Activated CD8-positive, alpha-beta T cell treated with anti-CD3 and anti-CD28 coated beads, Interleukin-2, amount 10 ng/mL, durations not matched to agents 7 days and 5 days (primary cell): ENCODE results near the gene EPB41L1. TPM values are rescaled to one million over a fixed set of nuclear protein-coding genes. Genes with fewer than 3 reads are reported as not detected.

Experiments used
- ATAC-seq: fragments of 150-1000 bp; cut with Tn5 transposase; one replicate; pipeline ENCODE4 v1.10.0; 2021; ENCODE audit warnings: moderate library complexity
- CTCF ChIA-PET: fragments of 350-600 bp; sonication (Branson Sonifier 250); formaldehyde crosslinking; loops from one replicate; lab custom pipeline; 2021; ENCODE audit warnings: antibody characterized with exemption; lab: Charles Lee
- POLR2A ChIA-PET: fragments of 350-600 bp; sonication (Branson Sonifier 250); formaldehyde crosslinking; loops from one replicate; lab custom pipeline; 2021; ENCODE audit warnings: antibody characterized with exemption; lab: Charles Lee
- DNase-seq: peaks from one replicate; pipeline ENCODE4 v3.0.0-alpha.2; 2020
- H3K27ac Mint-ChIP-seq: one replicate; pipeline ENCODE4 v1.8.0; 2021; ENCODE audit warnings: mild to moderate bottlenecking, mixed read lengths
- H3K27me3 Mint-ChIP-seq: one replicate; pipeline ENCODE4 v1.8.0; 2021; ENCODE audit warnings: low read depth, mixed read lengths
- H3K36me3 Mint-ChIP-seq: one replicate; pipeline ENCODE4 v1.8.0; 2021; ENCODE audit warnings: low read depth, mixed read lengths
- H3K4me1 Mint-ChIP-seq: one replicate; pipeline ENCODE4 v1.8.0; 2021; ENCODE audit warnings: low read depth, mixed read lengths
- H3K4me3 Mint-ChIP-seq: one replicate; pipeline ENCODE4 v1.8.0; 2021; ENCODE audit warnings: mild to moderate bottlenecking, mixed read lengths
- H3K9me3 Mint-ChIP-seq: one replicate; pipeline ENCODE4 v1.8.0; 2022; ENCODE audit warnings: mixed read lengths; ENCODE audit not compliant: insufficient read depth
- total RNA-seq, 2 experiments: library from RNA; stranded (reverse); gene quantifications; one replicate each; pipeline ENCODE4 v1.2.3, GENCODE V29; 2021

The EPB41L1 gene
- total RNA-seq, 2 experiments from 2014 or later: not detected

- H3K9me3 Mint-ChIP-seq: no peaks in the 10 kb centered on the region
- H3K4me3 Mint-ChIP-seq: no peak overlapping the region
- no peak for DNase-seq
- no peaks in the 10 kb centered on the region for H3K27me3 Mint-ChIP-seq
- ATAC-seq: no peak
- CTCF ChIA-PET: no interaction called here
- H3K27ac Mint-ChIP-seq: no peak overlapping the region
- H3K4me1 Mint-ChIP-seq: no peaks in the 10 kb centered on the region
- no peaks in the 10 kb centered on the region for H3K36me3 Mint-ChIP-seq
- POLR2A ChIA-PET: no interaction called here
Measured at GRCh38 chr20:36266189-36266588, 111.6 kb downstream of the EPB41L1 start.

DNA sequence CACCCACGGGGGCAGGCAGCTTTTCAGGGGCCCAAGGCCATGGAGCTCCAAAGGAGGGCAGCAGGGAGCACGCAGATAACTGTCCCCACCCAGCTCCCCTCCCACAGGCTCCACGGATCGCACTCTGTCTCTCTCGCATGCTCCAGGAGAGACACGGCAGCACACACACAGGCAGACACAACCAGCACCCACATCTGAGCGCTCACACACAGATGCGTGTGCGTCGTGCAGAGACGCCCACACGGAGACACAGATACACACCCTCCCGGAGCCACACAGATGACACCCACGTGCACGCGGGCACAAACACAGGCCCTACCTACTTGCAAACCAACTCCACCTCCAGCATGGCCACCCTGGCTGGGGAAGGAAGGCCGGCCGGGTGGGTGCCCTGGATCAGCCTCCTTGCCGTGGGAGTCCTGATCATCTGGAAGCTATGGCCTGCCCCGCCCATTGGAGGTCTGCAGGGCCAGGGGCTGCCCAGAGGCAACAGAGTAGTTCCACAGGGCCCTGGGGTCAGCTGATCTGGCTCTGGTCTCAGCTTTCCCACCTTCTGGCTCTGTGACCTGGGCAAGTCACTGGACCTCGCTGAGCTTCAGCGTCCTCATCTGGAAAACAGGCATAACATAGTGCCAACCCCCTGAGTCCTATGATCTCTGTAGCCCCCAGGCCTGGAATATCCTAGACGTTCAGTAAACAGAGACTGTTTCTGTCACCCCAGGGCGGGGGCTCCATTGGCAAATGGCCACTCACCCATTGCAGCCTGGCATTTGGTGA lies 113.3 kb downstream of the EPB41L1 start:
- no peak for DNase-seq
- ChIA-PET POLR2A (no interaction called here), CTCF (interaction anchor here (2.2 kb wide), 1 partner anchor 66 kb away, joined by 5 read pairs; no protein-coding TSS in a partner anchor)
- Mint-ChIP-seq H3K4me1 (no peaks in the 10 kb centered on the region), H3K36me3 (no peaks in the 10 kb centered on the region), H3K4me3 (no peak overlapping the region), H3K27ac (no peak overlapping the region), H3K27me3 (no peaks in the 10 kb centered on the region), H3K9me3 (no peaks in the 10 kb centered on the region)
- no peak for ATAC-seq

GRCh38 chr20:36268440-36269342 lies 114.2 kb downstream of the EPB41L1 start:
- H3K4me1 Mint-ChIP-seq: no peaks in the 10 kb centered on the region
- H3K36me3 Mint-ChIP-seq: no peaks in the 10 kb centered on the region
- DNase-seq: no peak
- ChIA-PET POLR2A (no interaction called here), CTCF (interaction anchor here (2.2 kb wide), 1 partner anchor 66 kb away, joined by 5 read pairs; no protein-coding TSS in a partner anchor)
- H3K27ac Mint-ChIP-seq: no peak overlapping the region
- no peaks in the 10 kb centered on the region for H3K9me3 Mint-ChIP-seq
- no peak for ATAC-seq
- no peak overlapping the region for H3K4me3 Mint-ChIP-seq
- no peaks in the 10 kb centered on the region for H3K27me3 Mint-ChIP-seq

DNA sequence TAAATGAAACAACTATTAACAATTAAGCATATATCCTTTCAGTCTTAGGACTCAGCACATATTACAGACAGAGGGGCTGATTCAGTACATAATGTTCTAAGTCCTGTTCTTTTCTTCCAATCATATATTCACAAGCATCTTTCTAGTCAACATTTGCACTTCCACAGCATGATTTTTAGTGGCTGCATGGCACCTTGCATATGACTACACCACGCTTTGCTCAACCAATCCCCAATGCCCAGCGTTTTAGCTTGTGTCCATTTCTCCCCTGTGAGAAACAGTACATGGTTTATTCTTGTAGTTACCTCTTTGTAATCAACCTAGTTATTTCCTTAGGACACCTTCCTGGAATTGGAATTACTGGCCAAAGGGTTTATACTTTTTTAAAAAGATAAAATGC lies 115.0 kb downstream of the EPB41L1 start:
- H3K27ac Mint-ChIP-seq: no peak overlapping the region
- H3K36me3 Mint-ChIP-seq: no peaks in the 10 kb centered on the region
- no peaks in the 10 kb centered on the region for H3K4me1 Mint-ChIP-seq
- no peaks in the 10 kb centered on the region for H3K9me3 Mint-ChIP-seq
- ChIA-PET POLR2A (no interaction called here), CTCF (interaction anchor here (2.2 kb wide), 1 partner anchor 67 kb away, joined by 5 read pairs; no protein-coding TSS in a partner anchor)
- no peaks in the 10 kb centered on the region for H3K27me3 Mint-ChIP-seq
- H3K4me3 Mint-ChIP-seq: no peak overlapping the region
- ATAC-seq (no peak), DNase-seq (no peak)

GRCh38 chr20:36270744-36271638 lies 116.5 kb downstream of the EPB41L1 start:
- Mint-ChIP-seq H3K36me3 (no peaks in the 10 kb centered on the region), H3K9me3 (no peaks in the 10 kb centered on the region), H3K4me3 (no peak overlapping the region), H3K4me1 (no peaks in the 10 kb centered on the region), H3K27me3 (no peaks in the 10 kb centered on the region), H3K27ac (no peak overlapping the region)
- no peak for ATAC-seq
- ChIA-PET POLR2A (no interaction called here), CTCF (interaction anchor here (3.9 kb wide), 1 partner anchor 169 kb away, joined by 29 read pairs; no protein-coding TSS in a partner anchor)
- no peak for DNase-seq

DNA sequence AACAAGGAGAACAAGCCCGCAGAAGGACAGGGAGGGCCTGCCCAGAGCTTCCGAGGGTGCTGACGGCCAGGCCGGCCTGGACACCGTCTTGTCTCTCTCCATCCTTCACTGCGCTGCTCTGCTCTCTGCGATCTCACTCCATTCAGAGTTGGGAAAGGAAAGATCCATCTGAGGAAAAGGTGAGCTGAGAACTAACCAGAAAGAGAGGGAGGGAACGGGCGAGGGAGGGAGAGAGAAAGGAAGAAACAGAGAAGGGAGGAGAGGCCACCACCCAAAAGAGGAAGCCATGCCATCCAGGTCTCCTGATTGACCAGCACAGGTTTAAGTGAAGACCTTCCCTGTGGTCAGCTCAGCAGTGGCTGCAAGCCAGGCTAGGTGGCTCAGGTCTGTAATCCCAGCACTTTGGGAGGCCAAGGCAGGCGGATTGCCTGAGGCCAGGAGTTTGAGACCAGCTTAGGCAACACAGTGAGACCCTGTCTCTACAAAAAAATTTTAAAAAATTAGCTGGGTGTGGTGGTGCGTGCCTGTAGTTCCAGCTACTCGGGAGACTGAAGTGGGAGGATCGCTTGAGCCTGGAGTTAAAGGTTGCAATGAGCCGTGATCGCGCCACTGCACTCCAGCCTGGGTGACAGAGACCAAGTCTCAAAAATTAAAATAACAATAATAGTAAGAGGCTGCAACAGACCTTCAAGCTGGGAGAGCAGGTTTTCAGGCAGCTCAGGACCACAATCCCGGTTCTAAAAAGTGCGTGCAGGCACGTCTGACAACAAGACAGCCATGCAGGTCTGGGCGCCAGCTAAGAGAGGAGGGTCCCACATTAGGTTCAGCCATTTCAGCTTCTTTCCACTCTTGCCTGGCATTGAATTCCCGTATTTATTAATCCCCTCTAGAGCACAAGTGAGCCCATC lies 117.4 kb downstream of the EPB41L1 start:
- POLR2A ChIA-PET: no interaction called here
- no peaks in the 10 kb centered on the region for H3K36me3 Mint-ChIP-seq
- no peak overlapping the region for H3K4me3 Mint-ChIP-seq
- H3K4me1 Mint-ChIP-seq: no peaks in the 10 kb centered on the region
- no peaks in the 10 kb centered on the region for H3K27me3 Mint-ChIP-seq
- ATAC-seq: no peak
- CTCF ChIA-PET: interaction anchor here (2.6 to 3.9 kb wide), 2 partner anchors 128 to 168 kb away, joined by 12 to 29 read pairs; no protein-coding TSS in a partner anchor
- H3K9me3 Mint-ChIP-seq: no peaks in the 10 kb centered on the region
- no peak overlapping the region for H3K27ac Mint-ChIP-seq
- no peak for DNase-seq

GRCh38 chr20:36272547-36273220 lies 118.1 kb downstream of the EPB41L1 start:
- H3K36me3 Mint-ChIP-seq: no peaks in the 10 kb centered on the region
- DNase-seq (no peak), ATAC-seq (no peak)
- no peaks in the 10 kb centered on the region for H3K9me3 Mint-ChIP-seq
- no peak overlapping the region for H3K27ac Mint-ChIP-seq
- POLR2A ChIA-PET: no interaction called here
- H3K4me1 Mint-ChIP-seq: no peaks in the 10 kb centered on the region
- CTCF ChIA-PET: interaction anchor here (0.9 to 3.9 kb wide), 7 partner anchors 35 to 170 kb away, joined by 3 to 29 read pairs (median 3); no protein-coding TSS in a partner anchor
- no peak overlapping the region for H3K4me3 Mint-ChIP-seq
- H3K27me3 Mint-ChIP-seq: no peaks in the 10 kb centered on the region

GRCh38 chr20:36273414-36274180 lies 119.1 kb downstream of the EPB41L1 start:
- H3K36me3 Mint-ChIP-seq: no peaks in the 10 kb centered on the region
- no peak overlapping the region for H3K4me3 Mint-ChIP-seq
- POLR2A ChIA-PET: no interaction called here
- H3K27me3 Mint-ChIP-seq: no peaks in the 10 kb centered on the region
- ATAC-seq (no peak), DNase-seq (peak; percentile 27)
- CTCF ChIA-PET: interaction anchor here (0.7 to 3.9 kb wide), 8 partner anchors 16 to 169 kb away, joined by 3 to 29 read pairs (median 3); no protein-coding TSS in a partner anchor
- H3K9me3 Mint-ChIP-seq: no peaks in the 10 kb centered on the region
- H3K4me1 Mint-ChIP-seq: no peaks in the 10 kb centered on the region
- no peak overlapping the region for H3K27ac Mint-ChIP-seq

GRCh38 chr20:36274181-36274841 lies 119.8 kb downstream of the EPB41L1 start:
- H3K27me3 Mint-ChIP-seq: no peaks in the 10 kb centered on the region
- H3K9me3 Mint-ChIP-seq: no peaks in the 10 kb centered on the region
- DNase-seq: no peak
- CTCF ChIA-PET: interaction anchor here (1.3 to 3.9 kb wide), 5 partner anchors 72 to 168 kb away, joined by 3 to 29 read pairs (median 4); no protein-coding TSS in a partner anchor
- ATAC-seq: no peak
- no peak overlapping the region for H3K27ac Mint-ChIP-seq
- H3K4me3 Mint-ChIP-seq: no peak overlapping the region
- no peaks in the 10 kb centered on the region for H3K4me1 Mint-ChIP-seq
- POLR2A ChIA-PET: interaction anchor here (0.6 kb wide), 1 partner anchor 178 kb away, joined by 3 read pairs; no protein-coding TSS in a partner anchor
- no peaks in the 10 kb centered on the region for H3K36me3 Mint-ChIP-seq
